ENCODE results near the gene ENTR1. TPM values are rescaled to one million over a fixed set of nuclear protein-coding genes. Genes with fewer than 3 reads are reported as not detected.
A peak's percentile ranks its signal among the peaks of the same experiment; 100 is the strongest.

The ENTR1 gene
- total RNA-seq, 1 donor from 2014 or later: 77.9 TPM

DNA sequence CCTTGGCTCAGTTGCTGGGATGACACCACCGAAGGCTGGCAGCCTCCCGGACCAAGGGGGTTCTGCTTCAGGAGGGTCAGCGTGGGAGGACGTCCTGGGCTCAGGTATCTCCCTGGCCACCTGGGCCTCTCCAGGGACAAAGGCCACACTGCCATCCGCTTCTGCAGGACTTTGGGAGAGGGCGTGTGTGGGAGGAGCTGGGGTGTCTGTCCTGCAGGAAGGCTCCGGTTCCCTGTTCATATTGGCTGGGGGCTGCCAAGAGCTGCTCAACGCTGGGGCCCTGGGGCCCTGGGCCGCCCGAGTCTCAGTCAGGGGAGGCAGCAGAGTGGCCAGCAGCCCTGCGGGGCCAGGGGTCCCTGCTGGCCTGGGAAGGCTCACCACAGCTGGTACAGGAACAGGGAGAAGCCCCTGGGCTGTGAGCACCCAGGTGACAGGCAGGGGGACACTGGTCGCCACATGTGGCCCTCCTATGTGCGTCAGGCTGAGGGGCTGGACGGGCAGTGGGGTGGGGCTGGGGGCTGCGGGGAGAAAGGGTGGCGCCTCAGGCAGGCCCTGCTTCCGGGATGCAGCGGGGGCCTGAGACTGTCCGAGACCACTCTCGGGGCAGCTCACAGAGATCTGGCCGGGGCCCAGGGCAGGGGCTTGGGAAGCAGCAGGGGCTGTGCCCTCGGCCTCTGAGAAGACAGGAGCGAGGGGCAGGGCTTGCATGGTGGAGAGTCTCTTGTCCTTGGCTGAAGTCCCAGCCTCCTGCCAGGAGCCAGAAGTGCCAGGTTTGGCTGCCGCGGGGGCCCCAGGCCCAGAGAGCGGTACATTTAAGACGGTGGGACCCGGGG lies 32.0 kb downstream of the ENTR1 start:
- peaks cover 4% of the 10 kb centered on the region for H3K4me1 Mint-ChIP-seq (ENCODE audit: unreplicated experiment)

DNA sequence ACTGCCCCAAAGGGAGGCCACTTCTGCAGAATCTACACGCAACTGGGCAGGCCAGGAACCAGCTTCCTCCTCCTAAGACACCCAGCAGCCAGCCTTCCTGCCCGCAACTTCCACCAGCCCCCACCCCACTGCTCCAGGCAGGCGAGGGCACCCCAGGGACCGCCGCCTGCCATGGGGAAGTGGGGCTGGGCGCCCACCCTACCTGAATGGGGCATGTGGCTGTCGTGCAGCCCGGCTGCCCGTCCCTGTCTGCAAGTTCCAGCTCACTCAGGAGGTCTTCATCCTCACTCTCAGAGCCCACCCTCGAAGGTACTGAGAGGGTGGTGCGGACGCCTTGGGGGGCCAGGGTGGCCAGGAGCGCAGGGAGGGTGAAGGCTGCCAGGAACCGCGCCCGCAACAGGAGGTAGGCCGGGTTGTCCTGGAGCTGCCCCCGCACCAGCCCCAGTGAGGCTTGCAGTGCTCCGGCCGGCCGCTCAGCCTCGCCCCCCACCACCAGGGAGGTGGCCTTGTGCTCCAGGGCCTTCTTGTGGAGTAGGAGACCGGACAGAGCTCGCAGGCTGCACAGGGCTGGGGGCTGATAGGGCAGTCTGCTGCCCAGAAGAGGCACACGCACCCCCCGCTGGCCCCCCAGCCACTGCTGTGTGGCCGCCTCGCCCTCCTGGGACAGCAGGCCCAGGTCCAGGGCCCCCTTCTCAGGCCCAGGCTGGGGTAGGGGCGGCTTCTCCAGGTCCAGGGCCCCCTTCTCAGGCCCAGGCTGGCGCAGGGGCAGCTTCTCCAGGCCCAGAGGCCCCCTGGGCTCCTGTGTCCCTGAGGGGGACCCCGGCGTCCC lies 32.9 kb downstream of the ENTR1 start:
- DNase-seq (ENCODE audit: extremely low spot score, unreplicated experiment): no peak
- TF ChIP-seq, protein P1, sequence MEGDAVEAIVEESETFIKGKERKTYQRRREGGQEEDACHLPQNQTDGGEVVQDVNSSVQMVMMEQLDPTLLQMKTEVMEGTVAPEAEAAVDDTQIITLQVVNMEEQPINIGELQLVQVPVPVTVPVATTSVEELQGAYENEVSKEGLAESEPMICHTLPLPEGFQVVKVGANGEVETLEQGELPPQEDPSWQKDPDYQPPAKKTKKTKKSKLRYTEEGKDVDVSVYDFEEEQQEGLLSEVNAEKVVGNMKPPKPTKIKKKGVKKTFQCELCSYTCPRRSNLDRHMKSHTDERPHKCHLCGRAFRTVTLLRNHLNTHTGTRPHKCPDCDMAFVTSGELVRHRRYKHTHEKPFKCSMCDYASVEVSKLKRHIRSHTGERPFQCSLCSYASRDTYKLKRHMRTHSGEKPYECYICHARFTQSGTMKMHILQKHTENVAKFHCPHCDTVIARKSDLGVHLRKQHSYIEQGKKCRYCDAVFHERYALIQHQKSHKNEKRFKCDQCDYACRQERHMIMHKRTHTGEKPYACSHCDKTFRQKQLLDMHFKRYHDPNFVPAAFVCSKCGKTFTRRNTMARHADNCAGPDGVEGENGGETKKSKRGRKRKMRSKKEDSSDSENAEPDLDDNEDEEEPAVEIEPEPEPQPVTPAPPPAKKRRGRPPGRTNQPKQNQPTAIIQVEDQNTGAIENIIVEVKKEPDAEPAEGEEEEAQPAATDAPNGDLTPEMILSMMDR (conservative IDR thresholded peaks at IDR 0.05): no peak
- H3K4me3 Mint-ChIP-seq: no peak overlapping the region
- no peaks in the 10 kb centered on the region for H3K27me3 Mint-ChIP-seq
- no peaks in the 10 kb centered on the region for H3K36me3 Mint-ChIP-seq
- no peaks in the 10 kb centered on the region for H3K9me3 Mint-ChIP-seq
- H3K4me1 Mint-ChIP-seq (ENCODE audit: unreplicated experiment): peaks cover 4% of the 10 kb centered on the region
- H3K27ac Mint-ChIP-seq: no peak overlapping the region

More for the DNA sequence above, 32.0 kb downstream of the ENTR1 start:
- Mint-ChIP-seq H3K27ac (no peak overlapping the region), H3K9me3 (no peaks in the 10 kb centered on the region), H3K36me3 (no peaks in the 10 kb centered on the region), H3K27me3 (no peaks in the 10 kb centered on the region), H3K4me3 (no peak overlapping the region)
- TF ChIP-seq, protein P1 (conservative IDR thresholded peaks at IDR 0.05): no peak
- DNase-seq (ENCODE audit: extremely low spot score, unreplicated experiment): no peak

DNA sequence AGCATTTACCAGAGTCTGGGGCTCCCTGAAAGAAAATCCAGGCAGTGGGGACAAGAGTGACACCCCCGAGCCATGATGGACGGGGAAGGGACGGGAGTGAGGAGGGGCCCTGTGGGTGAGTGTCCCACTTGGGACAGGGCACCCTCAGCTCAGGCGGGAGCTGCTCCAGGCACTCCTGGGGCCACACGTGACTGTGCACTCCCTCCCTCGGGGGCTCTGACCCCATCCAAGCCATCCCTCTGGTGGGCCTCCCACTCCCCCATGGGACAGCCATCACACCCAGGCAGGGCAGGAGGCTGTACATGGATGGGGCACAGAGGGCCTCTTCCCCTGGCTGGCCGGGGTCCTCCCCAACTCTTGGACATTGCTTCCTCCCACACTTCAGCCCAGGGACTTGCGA lies 34.0 kb downstream of the ENTR1 start:
- no peak overlapping the region for H3K27ac Mint-ChIP-seq

DNA sequence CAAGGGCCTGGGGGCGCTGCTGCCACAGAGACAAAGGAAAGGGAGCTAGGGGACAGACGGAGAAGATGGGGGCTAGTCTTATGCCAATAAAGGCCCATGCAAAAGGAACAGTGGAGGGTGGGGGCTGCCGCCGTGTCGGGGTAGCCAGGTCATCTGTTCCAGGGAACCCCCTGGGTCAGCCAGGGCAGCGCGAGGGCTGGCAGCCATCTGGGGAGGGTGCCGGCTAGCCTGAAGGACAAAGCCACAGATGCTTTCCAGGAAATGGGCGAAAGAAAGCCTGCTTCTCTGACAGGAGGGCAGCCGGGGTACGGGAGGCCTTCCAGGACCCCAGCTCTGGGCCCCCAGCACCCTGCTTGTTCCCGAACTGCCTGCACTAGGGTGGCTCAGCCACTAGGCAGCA lies 35.3 kb downstream of the ENTR1 start:
- Mint-ChIP-seq H3K9me3 (no peaks in the 10 kb centered on the region), H3K36me3 (no peaks in the 10 kb centered on the region), H3K4me3 (no peak overlapping the region), H3K4me1 (ENCODE audit: unreplicated experiment) (peaks cover 4% of the 10 kb centered on the region), H3K27me3 (no peaks in the 10 kb centered on the region), H3K27ac (no peak overlapping the region)
- DNase-seq (ENCODE audit: extremely low spot score, unreplicated experiment): no peak
- TF ChIP-seq, protein P1 (conservative IDR thresholded peaks at IDR 0.05): no peak

More for the DNA sequence above, 34.0 kb downstream of the ENTR1 start:
- Mint-ChIP-seq H3K36me3 (no peaks in the 10 kb centered on the region), H3K27me3 (no peaks in the 10 kb centered on the region), H3K4me3 (no peak overlapping the region), H3K4me1 (ENCODE audit: unreplicated experiment) (peaks cover 4% of the 10 kb centered on the region), H3K9me3 (no peaks in the 10 kb centered on the region)
- TF ChIP-seq, protein P1 (conservative IDR thresholded peaks at IDR 0.05): no peak
- DNase-seq (ENCODE audit: extremely low spot score, unreplicated experiment): no peak

DNA sequence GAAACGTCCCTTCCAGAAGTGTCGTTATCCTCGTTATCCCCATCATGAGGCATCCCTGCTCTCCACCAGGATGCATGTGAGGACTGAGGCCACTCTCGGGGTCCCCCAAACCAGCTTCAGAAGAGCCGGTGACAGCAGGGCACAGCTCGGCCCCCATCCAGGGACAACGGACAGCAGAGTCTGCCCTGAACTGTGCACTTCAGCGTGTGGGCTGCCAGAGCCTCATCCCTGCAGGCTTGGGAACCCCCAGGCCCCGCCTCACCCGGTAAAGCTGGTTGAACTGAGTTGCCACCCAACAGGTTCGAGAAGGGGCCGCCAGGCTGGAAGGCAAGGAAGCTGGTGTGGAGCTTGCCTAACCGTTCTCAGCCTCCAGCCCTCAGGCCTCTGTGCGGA lies 36.2 kb downstream of the ENTR1 start:
- Mint-ChIP-seq H3K4me1 (ENCODE audit: unreplicated experiment) (peaks cover 4% of the 10 kb centered on the region), H3K4me3 (no peak overlapping the region), H3K9me3 (no peaks in the 10 kb centered on the region), H3K36me3 (no peaks in the 10 kb centered on the region), H3K27me3 (no peaks in the 10 kb centered on the region), H3K27ac (peak overlapping the region; percentile 51)
- no peak for DNase-seq (ENCODE audit: extremely low spot score, unreplicated experiment)
- TF ChIP-seq, protein P1 (conservative IDR thresholded peaks at IDR 0.05): no peak

All from type B pancreatic cell (in vitro differentiated cells).